DMS 273 treated with DMSO at 0.1 percent for 48 hours (cell line): Measurements from ENCODE around the gene ZNF443.
A peak's percentile ranks its signal among the peaks of the same experiment; 100 is the strongest.
"Not testable (repeated sequence)": the region's sequence is repeated elsewhere in the genome, so short reads cannot be mapped to it uniquely, and the experiment has no call there.

Experiments used
- DNase-seq: peaks from one replicate; lab custom pipeline; 2025; lab: John Stamatoyannopoulos, UW

The ZNF443 gene

GRCh38 chr19:12417273-12417672 is 23.5 kb downstream of the ZNF443 start:
- DNase-seq: not testable (repeated sequence)

GRCh38 chr19:12411893-12412292 is 28.9 kb downstream of the ZNF443 start:
- no peak for DNase-seq

GRCh38 chr19:12400633-12401502 is 40.0 kb downstream of the ZNF443 start, which contains the start of gene ZNF799:
Gene ZNF799, minus strand, starts transcription at chr19:12401271. Its CDS starts 201 bp downstream, at chr19:12401070.
- peak; percentile 93 for DNase-seq

- DNase-seq: not testable (repeated sequence)
Measured at GRCh38 chr19:12399901-12400632, 40.8 kb downstream of the ZNF443 start.

GRCh38 chr19:12391148-12391547 is 49.7 kb downstream of the ZNF443 start:
- not testable (repeated sequence) for DNase-seq

- DNase-seq: not testable (repeated sequence)
Measured at GRCh38 chr19:12386365-12386764, 54.5 kb downstream of the ZNF443 start.

- no peak for DNase-seq
Measured at GRCh38 chr19:12380444-12380737, 60.4 kb downstream of the ZNF443 start.

GRCh38 chr19:12379732-12380443 is 60.9 kb downstream of the ZNF443 start:
- no peak for DNase-seq
